HG02885 (cell line): ENCODE data around the gene SLC36A2.

Experiments
- ATAC-seq: cut with Tn5 transposase; IDR thresholded peaks from one replicate; pipeline ENCODE4 v1.9.1; 2021; ENCODE audit warnings: mild to moderate bottlenecking; ENCODE audit not compliant: unreplicated experiment, poor library complexity

SLC36A2 gene

GRCh38 chr5:151286246-151286645, 61.1 kb downstream of the SLC36A2 start:
- ATAC-seq = no peak

GRCh38 chr5:151285683-151286082, 61.7 kb downstream of the SLC36A2 start:
- no peak for ATAC-seq

GRCh38 chr5:151284392-151284967, 62.9 kb downstream of the SLC36A2 start:
- no peak for ATAC-seq

GRCh38 chr5:151283120-151283825, 64.1 kb downstream of the SLC36A2 start:
- ATAC-seq = no peak

GRCh38 chr5:151281001-151281639, 66.2 kb downstream of the SLC36A2 start:
- no peak for ATAC-seq

- no peak for ATAC-seq
These were observed 66.9 kb downstream of the SLC36A2 start for GRCh38 chr5:151280443-151280842.

- no peak for ATAC-seq
These were observed 68.5 kb downstream of the SLC36A2 start for GRCh38 chr5:151278845-151279244.

GRCh38 chr5:151275803-151276202, 71.6 kb downstream of the SLC36A2 start:
- ATAC-seq = no peak

- ATAC-seq = no peak
These were observed 72.7 kb downstream of the SLC36A2 start for GRCh38 chr5:151274666-151275065.

GRCh38 chr5:151271336-151271735, 76.0 kb downstream of the SLC36A2 start:
- ATAC-seq = no peak

- ATAC-seq = peak; percentile 93
These were observed 76.8 kb downstream of the SLC36A2 start for GRCh38 chr5:151270599-151270998.

GRCh38 chr5:151267491-151268260, 79.7 kb downstream of the SLC36A2 start:
- no peak for ATAC-seq
